Ascending aorta (tissue), 2 donors: Measurements from ENCODE around the gene BLOC1S6. TPM values are rescaled to one million over a fixed set of nuclear protein-coding genes. Genes with fewer than 3 reads are reported as not detected.
A peak's percentile ranks its signal among the peaks of the same experiment; 100 is the strongest.

Source experiments
- DNase-seq, 2 donors: peaks; one replicate each; pipeline ENCODE4 v3.0.0-alpha.2; 2019; ENCODE audit warnings: low spot score in 2 of 2
- H3K27ac ChIP-seq, 2 donors: fragments of 200-600 bp; sonication (generic); one replicate each; pipeline ENCODE4 v1.5.1; 2016 to 2017; ENCODE audit warnings: mild to moderate bottlenecking in 1 of 2
- H3K27me3 ChIP-seq: fragments of 200-600 bp; sonication (generic); one replicate; pipeline ENCODE4 v1.5.1; 2017
- H3K36me3 ChIP-seq, 2 donors: fragments of 200-600 bp; sonication (generic); one replicate each; pipeline ENCODE4 v1.5.1; 2016
- H3K4me1 ChIP-seq, 2 donors: fragments of 200-600 bp; sonication (generic); one replicate each; pipeline ENCODE4 v1.5.1; 2016 to 2017; ENCODE audit warnings: mild to moderate bottlenecking in 1 of 2
- H3K4me3 ChIP-seq, 2 donors: fragments of 200-600 bp; sonication (generic); one replicate each; pipeline ENCODE4 v1.5.1; 2016 to 2017; ENCODE audit warnings: mild to moderate bottlenecking in 1 of 2
- H3K9me3 ChIP-seq, 2 donors: fragments of 200-600 bp; sonication (generic); one replicate each; pipeline ENCODE4 v1.5.1; 2016
- intact Hi-C: fragments of 100-400 bp; cut with DNase I; formaldehyde crosslinking; loops from one replicate; pipeline ENCODE4 v1.15.1; 2023
- total RNA-seq: library from RNA; depleted of rRNA; stranded (reverse); fragments of >200 nt; gene quantifications from one replicate; pipeline ENCODE4 v1.1.0, GENCODE V29; 2016
- TF ChIP-seq, protein P1 (sequence below), 3 experiments: fragments of 200-600 bp in 2 of 3; fragments of 450-650 bp in 1 of 3; sonication (generic) in 2 of 3; IDR thresholded peaks; one replicate each; pipeline ENCODE4 v1.5.1; 2016 to 2019; ENCODE audit warnings: antibody characterized with exemption in 3 of 3, mild to moderate bottlenecking in 1 of 3, moderate library complexity in 1 of 3

The BLOC1S6 gene
- total RNA-seq, 1 donor from 2014 or later: 15.4 TPM

DNA sequence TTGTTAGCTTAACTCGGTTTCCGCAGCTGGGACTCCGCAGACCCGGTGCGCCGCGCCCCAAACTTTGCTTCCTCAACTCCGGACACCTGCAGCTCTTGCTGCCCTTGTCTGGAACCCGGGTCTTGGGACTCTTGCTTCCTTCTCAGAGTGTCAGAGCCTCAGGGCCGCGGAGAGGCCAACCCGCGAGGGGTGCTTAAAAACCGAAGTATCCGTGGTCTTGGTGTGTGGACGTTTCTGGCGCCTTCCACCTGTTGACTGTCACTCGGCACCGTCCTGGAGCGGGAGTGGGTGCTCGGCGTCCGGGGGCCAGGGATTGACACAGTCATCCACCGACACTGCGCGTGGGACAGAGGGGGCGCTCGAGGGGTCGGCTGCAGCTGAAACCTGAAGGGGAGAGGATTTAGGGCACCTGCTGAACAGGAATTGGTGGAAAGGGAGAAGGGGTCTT is 48.0 kb downstream of the BLOC1S6 start:
- peak overlapping the region; percentile 91 to 93 for H3K27ac ChIP-seq
- H3K27me3 ChIP-seq: no peaks in the 10 kb centered on the region
- H3K9me3 ChIP-seq: no peaks in the 10 kb centered on the region
- peaks cover 16 to 31% of the 10 kb centered on the region in 2 donors for H3K4me1 ChIP-seq
- no peaks in the 10 kb centered on the region for H3K36me3 ChIP-seq
- intact Hi-C loops: loop anchor here (2.0 to 10.0 kb wide), 3 partner anchors 26 to 910 kb away; no protein-coding TSS in a partner anchor
- H3K4me3 ChIP-seq: peak overlapping the region; percentile 77 to 83
- TF ChIP-seq, protein P1, sequence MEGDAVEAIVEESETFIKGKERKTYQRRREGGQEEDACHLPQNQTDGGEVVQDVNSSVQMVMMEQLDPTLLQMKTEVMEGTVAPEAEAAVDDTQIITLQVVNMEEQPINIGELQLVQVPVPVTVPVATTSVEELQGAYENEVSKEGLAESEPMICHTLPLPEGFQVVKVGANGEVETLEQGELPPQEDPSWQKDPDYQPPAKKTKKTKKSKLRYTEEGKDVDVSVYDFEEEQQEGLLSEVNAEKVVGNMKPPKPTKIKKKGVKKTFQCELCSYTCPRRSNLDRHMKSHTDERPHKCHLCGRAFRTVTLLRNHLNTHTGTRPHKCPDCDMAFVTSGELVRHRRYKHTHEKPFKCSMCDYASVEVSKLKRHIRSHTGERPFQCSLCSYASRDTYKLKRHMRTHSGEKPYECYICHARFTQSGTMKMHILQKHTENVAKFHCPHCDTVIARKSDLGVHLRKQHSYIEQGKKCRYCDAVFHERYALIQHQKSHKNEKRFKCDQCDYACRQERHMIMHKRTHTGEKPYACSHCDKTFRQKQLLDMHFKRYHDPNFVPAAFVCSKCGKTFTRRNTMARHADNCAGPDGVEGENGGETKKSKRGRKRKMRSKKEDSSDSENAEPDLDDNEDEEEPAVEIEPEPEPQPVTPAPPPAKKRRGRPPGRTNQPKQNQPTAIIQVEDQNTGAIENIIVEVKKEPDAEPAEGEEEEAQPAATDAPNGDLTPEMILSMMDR (IDR thresholded peaks at IDR 0.05): peak; percentile 40 to 70 (median 69)
- DNase-seq: peak; percentile 29 to 84

DNA sequence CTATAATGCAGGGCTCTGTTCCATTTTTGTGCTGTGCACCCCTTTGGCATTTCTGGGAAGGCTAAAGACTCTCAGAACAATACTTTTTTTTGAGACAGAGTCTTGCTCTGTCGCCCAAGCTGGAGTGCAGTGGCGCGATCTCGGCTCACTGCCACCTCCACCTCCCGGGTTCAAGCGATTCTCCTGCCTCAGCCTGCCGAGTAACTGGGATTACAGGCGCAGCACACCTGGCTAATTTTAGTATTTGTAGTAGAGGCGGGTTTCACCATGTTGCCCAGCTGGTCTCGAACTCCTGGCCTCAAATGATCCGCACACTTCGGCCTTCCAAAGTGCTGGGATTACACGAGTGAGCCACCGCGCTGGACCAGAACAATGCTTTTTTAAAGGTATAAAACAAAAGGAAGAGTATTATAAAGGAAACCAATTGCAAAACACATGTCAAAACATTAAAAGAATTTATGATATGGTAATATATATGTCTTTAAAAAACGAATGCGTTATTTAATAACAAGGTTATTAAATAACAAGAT is 48.6 kb downstream of the BLOC1S6 start:
- H3K9me3 ChIP-seq: no peaks in the 10 kb centered on the region
- no peak for DNase-seq
- TF ChIP-seq, protein P1 (IDR thresholded peaks at IDR 0.05): no peak
- intact Hi-C loops: loop anchor here (2.0 to 10.0 kb wide), 3 partner anchors 25 to 911 kb away; no protein-coding TSS in a partner anchor
- H3K36me3 ChIP-seq: no peaks in the 10 kb centered on the region
- peak overlapping the region; percentile 91 to 93 for H3K27ac ChIP-seq
- peaks cover 16 to 36% of the 10 kb centered on the region in 2 donors for H3K4me1 ChIP-seq
- H3K27me3 ChIP-seq: no peaks in the 10 kb centered on the region
- H3K4me3 ChIP-seq: peak overlapping the region; percentile 77 to 83

DNA sequence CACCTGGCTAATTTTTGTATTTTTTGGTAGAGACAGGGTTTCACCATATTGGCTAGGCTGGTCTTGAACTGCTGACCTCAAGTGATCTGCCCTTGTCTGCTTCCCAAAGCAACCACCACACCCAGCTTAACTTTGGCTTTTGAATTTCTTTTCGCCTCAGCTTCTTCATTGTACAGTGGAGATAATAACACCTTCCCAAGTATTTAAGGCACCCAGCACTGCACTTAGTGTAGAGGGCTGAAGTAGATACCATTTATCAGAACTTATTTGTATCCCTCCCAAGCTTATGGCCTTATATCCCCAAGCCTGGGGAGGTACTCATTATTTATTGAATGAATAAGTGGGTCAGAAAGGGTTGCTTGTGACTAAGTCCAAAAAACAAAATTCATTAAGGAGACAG is 50.0 kb downstream of the BLOC1S6 start:
- intact Hi-C loops: loop anchor here (10.0 kb wide), 2 partner anchors 258 to 912 kb away; no protein-coding TSS in a partner anchor
- H3K4me1 ChIP-seq: peaks cover 24 to 49% of the 10 kb centered on the region in 2 donors

DNA sequence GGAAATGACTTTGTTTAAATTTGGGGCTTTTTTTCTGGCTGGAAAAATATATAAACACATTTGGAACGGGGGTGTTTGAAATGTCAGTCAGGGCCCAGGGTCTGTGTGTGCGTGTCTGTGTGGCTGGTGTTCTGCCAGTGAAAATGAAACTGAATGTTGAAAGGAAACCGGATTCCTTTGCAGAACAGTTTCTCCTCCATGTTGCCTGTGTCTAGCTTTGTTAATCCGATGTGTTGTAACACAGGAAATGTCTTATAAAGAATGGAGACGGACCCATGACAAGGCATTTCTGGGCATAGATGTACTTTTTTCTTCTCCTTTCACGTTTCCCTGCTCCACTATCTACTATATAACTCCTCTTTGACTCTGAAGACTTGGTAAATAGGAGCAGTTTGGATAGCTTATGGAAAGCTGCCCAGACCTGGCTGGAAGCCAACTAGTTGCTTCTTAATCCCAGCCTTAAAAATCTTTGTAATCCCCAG is 50.4 kb downstream of the BLOC1S6 start:
- H3K36me3 ChIP-seq: no peaks in the 10 kb centered on the region
- no peaks in the 10 kb centered on the region for H3K27me3 ChIP-seq
- peak overlapping the region; percentile 69 to 86 for H3K27ac ChIP-seq
- no peaks in the 10 kb centered on the region for H3K9me3 ChIP-seq
- peaks cover 24 to 53% of the 10 kb centered on the region in 2 donors for H3K4me1 ChIP-seq
- intact Hi-C loops: loop anchor here (10.0 kb wide), 2 partner anchors 257 to 913 kb away; no protein-coding TSS in a partner anchor
- peak overlapping the region; percentile 43 to 77 for H3K4me3 ChIP-seq
- TF ChIP-seq, protein P1 (IDR thresholded peaks at IDR 0.05): no peak
- peak in 1 of 2 donors; percentile 76 for DNase-seq

More for the DNA sequence above, 50.0 kb downstream of the BLOC1S6 start:
- TF ChIP-seq, protein P1 (IDR thresholded peaks at IDR 0.05): no peak
- peak overlapping the region; percentile 69 to 86 for H3K27ac ChIP-seq
- no peaks in the 10 kb centered on the region for H3K9me3 ChIP-seq
- no peaks in the 10 kb centered on the region for H3K36me3 ChIP-seq
- peak overlapping the region; percentile 43 to 77 for H3K4me3 ChIP-seq
- no peaks in the 10 kb centered on the region for H3K27me3 ChIP-seq
- DNase-seq: no peak

DNA sequence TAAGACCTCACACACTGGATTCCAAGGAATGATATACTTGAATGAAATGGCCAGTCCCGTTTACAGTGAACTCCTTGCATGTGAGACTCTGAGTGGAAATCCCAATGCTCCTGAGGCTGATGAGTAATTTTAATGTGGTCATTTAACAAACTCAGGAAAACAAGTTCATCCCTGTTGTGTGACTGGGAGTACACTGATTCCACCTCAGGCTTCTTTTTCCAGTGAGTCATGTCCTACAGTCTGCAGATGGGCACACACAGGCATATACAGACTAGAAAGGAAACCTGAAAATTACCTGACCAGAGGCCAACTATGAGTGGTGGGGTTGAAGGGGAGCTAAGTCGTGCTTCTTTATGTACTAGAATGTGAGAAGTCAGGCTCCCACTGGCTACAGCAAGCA is 53.4 kb downstream of the BLOC1S6 start:
- H3K9me3 ChIP-seq: no peaks in the 10 kb centered on the region
- no peaks in the 10 kb centered on the region for H3K27me3 ChIP-seq
- TF ChIP-seq, protein P1 (IDR thresholded peaks at IDR 0.05): no peak
- H3K36me3 ChIP-seq: no peaks in the 10 kb centered on the region
- H3K4me1 ChIP-seq: peaks cover 24 to 65% of the 10 kb centered on the region in 2 donors
- peak overlapping the region; percentile 58 to 68 for H3K27ac ChIP-seq
- no peak for DNase-seq
- intact Hi-C loops: no loop called here
- no peak overlapping the region for H3K4me3 ChIP-seq
